ENCODE data around the gene FAM114A1. TPM values are rescaled to one million over a fixed set of nuclear protein-coding genes. Genes with fewer than 3 reads are reported as not detected.

The FAM114A1 gene
- total RNA-seq, 1 donor from 2014 or later: 159 TPM

- no peaks in the 10 kb centered on the region for H3K27me3 Mint-ChIP-seq (ENCODE audit: low read depth, unreplicated experiment)
- no peak overlapping the region for H3K27ac Mint-ChIP-seq (ENCODE audit: unreplicated experiment)
- H3K4me1 Mint-ChIP-seq (ENCODE audit: low read depth, unreplicated experiment): peaks cover 3% of the 10 kb centered on the region
- TF ChIP-seq CTCF (IDR thresholded peaks at IDR 0.05; ENCODE audit: insufficient read depth, low read depth, low read length): no peak
- no peak for TF ChIP-seq EZH2 (IDR thresholded peaks at IDR 0.05; ENCODE audit: insufficient read depth, low read length)
- Histone ChIP-seq H3K36me3 (ENCODE audit: insufficient read depth, low read length) (peaks cover 80% of the 10 kb centered on the region), H3K9me3 (ENCODE audit: insufficient read depth, low read depth, low read length) (no peaks in the 10 kb centered on the region), H3K4me1 (ENCODE audit: insufficient read depth, low read length) (no peaks in the 10 kb centered on the region), H2AFZ (ENCODE audit: low read depth, low read length) (no peak overlapping the region), H3K4me3 (ENCODE audit: insufficient read depth, low read depth, low read length) (no peak overlapping the region), H3K4me2 (ENCODE audit: low read length) (no peak overlapping the region), H3K79me2 (ENCODE audit: insufficient read depth, low read length) (no peaks in the 10 kb centered on the region), H3K27ac (ENCODE audit: low read depth, low read length) (no peak overlapping the region), H4K20me1 (ENCODE audit: insufficient read depth, low read length) (peaks cover 33% of the 10 kb centered on the region), H3K9ac (ENCODE audit: low read length) (no peak overlapping the region), H3K27me3 (ENCODE audit: insufficient read depth, low read length) (no peaks in the 10 kb centered on the region)
- H3K36me3 Mint-ChIP-seq (ENCODE audit: low read depth, unreplicated experiment): peaks cover 36% of the 10 kb centered on the region
- DNase-seq (ENCODE audit: low read depth) (no peak), FAIRE-seq (no peak)
- H3K9me3 Mint-ChIP-seq (ENCODE audit: unreplicated experiment): no peaks in the 10 kb centered on the region
- no peak overlapping the region for H3K4me3 Mint-ChIP-seq (ENCODE audit: unreplicated experiment)
These were observed 53.1 kb downstream of the FAM114A1 start for GRCh38 chr4:38920677-38921076.

GRCh38 chr4:38921151-38921550, 53.5 kb downstream of the FAM114A1 start:
- DNase-seq (ENCODE audit: low read depth) (no peak), FAIRE-seq (no peak)
- Mint-ChIP-seq H3K27me3 (ENCODE audit: low read depth, unreplicated experiment) (no peaks in the 10 kb centered on the region), H3K9me3 (ENCODE audit: unreplicated experiment) (no peaks in the 10 kb centered on the region), H3K27ac (ENCODE audit: unreplicated experiment) (no peak overlapping the region), H3K4me1 (ENCODE audit: low read depth, unreplicated experiment) (peaks cover 3% of the 10 kb centered on the region), H3K36me3 (ENCODE audit: low read depth, unreplicated experiment) (peaks cover 31% of the 10 kb centered on the region), H3K4me3 (ENCODE audit: unreplicated experiment) (no peak overlapping the region)
- no peak overlapping the region for H3K27ac ChIP-seq (ENCODE audit: low read depth, low read length)
- no peak overlapping the region for H3K4me2 ChIP-seq (ENCODE audit: low read length)
- TF ChIP-seq CTCF (IDR thresholded peaks at IDR 0.05; ENCODE audit: insufficient read depth, low read depth, low read length) (no peak), EZH2 (IDR thresholded peaks at IDR 0.05; ENCODE audit: insufficient read depth, low read length) (no peak)
- no peak overlapping the region for H3K4me3 ChIP-seq (ENCODE audit: insufficient read depth, low read depth, low read length)
- peaks cover 76% of the 10 kb centered on the region for H3K36me3 ChIP-seq (ENCODE audit: insufficient read depth, low read length)
- H3K4me1 ChIP-seq (ENCODE audit: insufficient read depth, low read length): no peaks in the 10 kb centered on the region
- no peak overlapping the region for H2AFZ ChIP-seq (ENCODE audit: low read depth, low read length)
- H4K20me1 ChIP-seq (ENCODE audit: insufficient read depth, low read length): peaks cover 33% of the 10 kb centered on the region
- H3K9me3 ChIP-seq (ENCODE audit: insufficient read depth, low read depth, low read length): no peaks in the 10 kb centered on the region
- H3K79me2 ChIP-seq (ENCODE audit: insufficient read depth, low read length): no peaks in the 10 kb centered on the region
- H3K9ac ChIP-seq (ENCODE audit: low read length): no peak overlapping the region
- no peaks in the 10 kb centered on the region for H3K27me3 ChIP-seq (ENCODE audit: insufficient read depth, low read length)

DNA sequence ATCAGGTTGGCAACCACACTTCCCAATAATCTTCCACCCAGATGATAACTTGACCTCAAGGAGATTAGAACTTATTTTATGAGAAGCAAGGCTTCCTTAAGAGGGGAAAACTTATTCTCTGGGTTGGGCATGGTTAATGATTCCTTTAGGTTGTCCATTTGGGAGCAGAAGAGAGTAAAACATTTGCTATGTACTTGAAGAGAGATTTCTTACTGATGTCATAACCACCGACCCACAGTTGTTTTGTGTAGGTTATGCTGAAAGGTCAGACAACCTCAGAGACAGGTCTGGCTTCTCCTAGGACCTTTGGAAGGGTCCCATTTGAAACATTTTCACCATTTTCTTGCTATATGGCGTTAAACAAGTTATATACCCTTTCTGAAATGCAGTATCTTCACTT, 56.1 kb downstream of the FAM114A1 start:
- FAIRE-seq (no peak), DNase-seq (ENCODE audit: low read depth) (no peak)
- H3K4me3 Mint-ChIP-seq (ENCODE audit: unreplicated experiment): no peak overlapping the region
- peaks cover 3% of the 10 kb centered on the region for H3K4me1 Mint-ChIP-seq (ENCODE audit: low read depth, unreplicated experiment)
- Histone ChIP-seq H3K4me3 (ENCODE audit: insufficient read depth, low read depth, low read length) (no peak overlapping the region), H3K36me3 (ENCODE audit: insufficient read depth, low read length) (peaks cover 74% of the 10 kb centered on the region), H3K9me3 (ENCODE audit: insufficient read depth, low read depth, low read length) (no peaks in the 10 kb centered on the region), H3K9ac (ENCODE audit: low read length) (no peak overlapping the region), H3K27ac (ENCODE audit: low read depth, low read length) (no peak overlapping the region), H3K79me2 (ENCODE audit: insufficient read depth, low read length) (no peaks in the 10 kb centered on the region), H3K4me1 (ENCODE audit: insufficient read depth, low read length) (no peaks in the 10 kb centered on the region), H3K27me3 (ENCODE audit: insufficient read depth, low read length) (no peaks in the 10 kb centered on the region), H2AFZ (ENCODE audit: low read depth, low read length) (no peak overlapping the region), H3K4me2 (ENCODE audit: low read length) (no peak overlapping the region), H4K20me1 (ENCODE audit: insufficient read depth, low read length) (peaks cover 43% of the 10 kb centered on the region)
- TF ChIP-seq EZH2 (IDR thresholded peaks at IDR 0.05; ENCODE audit: insufficient read depth, low read length): no peak
- no peak for TF ChIP-seq CTCF (IDR thresholded peaks at IDR 0.05; ENCODE audit: insufficient read depth, low read depth, low read length)
- H3K27ac Mint-ChIP-seq (ENCODE audit: unreplicated experiment): no peak overlapping the region
- no peaks in the 10 kb centered on the region for H3K9me3 Mint-ChIP-seq (ENCODE audit: unreplicated experiment)
- H3K27me3 Mint-ChIP-seq (ENCODE audit: low read depth, unreplicated experiment): no peaks in the 10 kb centered on the region
- peaks cover 28% of the 10 kb centered on the region for H3K36me3 Mint-ChIP-seq (ENCODE audit: low read depth, unreplicated experiment)
